AG09319 (cell line): ENCODE data around the gene HRG.
"Not testable (repeated sequence)": the region's sequence is repeated elsewhere in the genome, so short reads cannot be mapped to it uniquely, and the experiment has no call there.

Source experiments
- DNase-seq: peaks from one replicate; pipeline ENCODE4 v3.0.0-alpha.2; 2010; ENCODE audit warnings: low read depth; ENCODE audit errors: extremely low read depth
- CTCF ChIP-seq: IDR thresholded peaks from 2 replicates; pipeline ENCODE4 v1.5.1; 2011; ENCODE audit warnings: low read depth, mild to moderate bottlenecking, inconsistent platforms, low read length, moderate library complexity

The HRG gene

DNA sequence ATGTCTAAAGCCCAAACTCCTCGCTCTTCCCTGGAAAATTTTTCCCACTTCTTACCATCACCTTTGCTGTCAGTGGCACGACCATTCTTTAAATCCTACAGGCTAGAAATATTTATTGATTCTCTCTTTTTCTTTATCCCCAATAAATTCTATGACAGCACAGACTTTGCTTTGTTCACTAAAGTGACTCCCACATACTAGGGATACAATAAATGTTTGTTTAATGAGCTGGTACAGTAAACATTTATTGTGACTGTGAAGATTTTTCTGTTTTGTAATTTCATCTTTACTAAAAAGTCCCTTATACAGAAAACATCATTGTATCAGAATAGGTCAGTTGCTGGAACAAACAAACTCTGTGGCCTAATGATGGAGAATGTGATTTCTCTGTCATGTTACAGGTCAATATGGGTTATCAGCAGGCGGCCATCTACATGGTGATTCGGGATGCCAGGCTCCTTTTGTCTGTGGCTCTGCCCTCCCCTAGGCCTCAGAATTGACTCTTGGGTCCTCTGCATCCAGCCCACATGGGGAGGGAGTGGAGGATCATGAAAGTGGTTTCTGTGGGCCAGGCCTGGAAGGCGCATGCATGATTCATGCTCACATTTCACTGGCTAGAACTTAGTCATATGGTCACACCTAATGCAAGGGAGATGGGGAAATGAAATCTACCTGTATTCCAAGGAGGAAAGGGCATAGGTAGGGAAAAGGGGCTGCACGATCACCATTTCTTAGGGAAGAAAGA is 28.6 kb downstream of the HRG start:
- no peak for DNase-seq
- TF ChIP-seq CTCF, result no peak

GRCh38 chr3:186696522-186696921 is 30.7 kb downstream of the HRG start:
- TF ChIP-seq CTCF, result no peak
- DNase-seq, result no peak

- no peak for TF ChIP-seq CTCF
- DNase-seq, result no peak
Observed at GRCh38 chr3:186697510-186697909, 31.7 kb downstream of the HRG start.

DNA sequence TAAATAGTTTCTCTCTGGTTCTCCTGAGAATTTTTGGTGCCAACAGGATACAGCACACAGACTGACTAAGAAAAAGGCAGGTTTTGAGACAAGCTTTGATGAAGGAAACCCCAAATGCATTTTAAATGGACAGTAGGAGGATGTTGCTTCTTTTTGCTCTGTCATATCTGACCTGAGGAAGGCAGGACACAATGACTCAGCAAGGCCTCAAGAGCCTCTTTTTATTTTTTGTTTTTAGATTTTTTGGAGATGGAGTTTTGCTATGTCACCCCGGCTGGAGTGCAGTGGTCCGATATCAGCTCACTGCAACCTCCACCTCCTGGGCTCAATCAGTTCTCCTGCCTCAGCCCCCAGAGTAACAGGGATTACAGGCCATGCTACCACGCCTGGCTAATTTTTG is 34.5 kb downstream of the HRG start:
- TF ChIP-seq CTCF, result no peak
- DNase-seq, result no peak

DNA sequence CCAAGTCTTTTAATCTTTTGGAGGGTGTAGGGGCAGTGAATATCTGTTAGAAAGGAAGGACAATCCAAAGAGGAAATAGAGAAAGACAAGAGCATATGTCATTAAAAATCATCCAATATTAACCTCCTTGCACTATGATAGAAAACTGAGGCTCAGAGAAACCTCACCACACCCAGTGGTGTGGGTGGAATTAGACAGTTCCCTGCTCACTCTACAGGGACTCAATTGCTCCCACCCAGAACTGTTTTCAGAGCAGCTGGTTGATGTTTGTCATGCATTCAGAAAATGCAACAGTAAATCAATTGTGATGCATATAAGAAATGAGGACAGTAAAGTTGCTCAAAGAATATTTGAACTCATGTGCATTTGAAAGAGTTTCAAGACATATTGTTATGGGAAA is 36.6 kb downstream of the HRG start:
- DNase-seq, result not testable (repeated sequence)

- no peak for TF ChIP-seq CTCF
Observed at GRCh38 chr3:186705882-186706780, 40.3 kb downstream of the HRG start.

GRCh38 chr3:186708983-186709679 is 43.3 kb downstream of the HRG start:
- TF ChIP-seq CTCF, result no peak
- DNase-seq, result no peak

More at GRCh38 chr3:186705882-186706780, 40.3 kb downstream of the HRG start:
- DNase-seq, result no peak

GRCh38 chr3:186710694-186711093 is 44.9 kb downstream of the HRG start:
- DNase-seq, result not testable (repeated sequence)
